Natural killer cell (primary cell): ENCODE measurements around the gene FBXL15. TPM values are rescaled to one million over a fixed set of nuclear protein-coding genes. Genes with fewer than 3 reads are reported as not detected.

Experiments
- ATAC-seq, 3 donors: fragments of 150-1000 bp in 2 of 3; fragments of 200-7000 bp in 1 of 3; cut with Tn5 transposase; 1 replicate in 1 of 3; 2 replicates in 2 of 3; pipeline ENCODE4 v1.10.0; 2021; ENCODE audit warnings: mild to moderate bottlenecking in 2 of 3, moderate library complexity in 2 of 3
- DNase-seq, 2 donors: peaks; one replicate each; pipeline versions ENCODE4 v3.0.0 to v3.0.0-alpha.2; 2013 to 2021; ENCODE audit warnings: mixed read lengths in 1 of 2
- H3K27ac ChIP-seq: one replicate; pipeline ENCODE4 v1.5.1; 2013; ENCODE audit warnings: mild to moderate bottlenecking, low read length
- H3K27me3 ChIP-seq: one replicate; pipeline ENCODE4 v1.6.1; 2013; ENCODE audit warnings: low read length; ENCODE audit not compliant: control insufficient read depth, insufficient read depth
- H3K36me3 ChIP-seq: one replicate; pipeline ENCODE4 v1.6.1; 2013; ENCODE audit warnings: low read length; ENCODE audit not compliant: control insufficient read depth, insufficient read depth
- H3K4me1 ChIP-seq: one replicate; pipeline ENCODE4 v1.6.1; 2013; ENCODE audit warnings: low read length; ENCODE audit not compliant: control insufficient read depth, insufficient read depth
- H3K4me3 ChIP-seq: one replicate; pipeline ENCODE4 v1.5.1; 2013; ENCODE audit warnings: low read length
- H3K9me3 ChIP-seq: one replicate; pipeline ENCODE4 v1.6.1; 2013; ENCODE audit warnings: low read length; ENCODE audit not compliant: control insufficient read depth, insufficient read depth
- H3K27ac Mint-ChIP-seq, 2 donors: one replicate each; pipeline ENCODE4 v1.8.0; 2022; ENCODE audit warnings: mild to moderate bottlenecking in 2 of 2, mixed read lengths in 2 of 2, moderate library complexity in 1 of 2
- H3K27me3 Mint-ChIP-seq, 2 donors: one replicate each; pipeline ENCODE4 v1.8.0; 2022; ENCODE audit warnings: low read depth in 2 of 2, mixed read lengths in 2 of 2
- H3K36me3 Mint-ChIP-seq: one replicate; pipeline ENCODE4 v1.8.0; 2022; ENCODE audit warnings: mixed read lengths
- H3K4me1 Mint-ChIP-seq, 2 donors: one replicate each; pipeline ENCODE4 v1.8.0; 2022; ENCODE audit warnings: mixed read lengths in 2 of 2
- H3K4me3 Mint-ChIP-seq: one replicate; pipeline ENCODE4 v1.8.0; 2022; ENCODE audit warnings: mild to moderate bottlenecking, moderate library complexity, mixed read lengths
- H3K9me3 Mint-ChIP-seq, 2 donors: one replicate each; pipeline ENCODE4 v1.8.0; 2022; ENCODE audit warnings: mixed read lengths in 2 of 2
- CTCF ChIP-seq: fragments of 200-600 bp; IDR thresholded peaks from one replicate; pipeline ENCODE4 v1.8.0; 2022; ENCODE audit warnings: antibody characterized with exemption
- WGBS: methylation state at CpG from one replicate; pipeline ENCODE4 v1.1.7; 2013; ENCODE audit warnings: missing lambda C conversion rate; ENCODE audit not compliant: insufficient coverage; 5-methylcytosine and 5-hydroxymethylcytosine counted together
- intact Hi-C: fragments of 100-400 bp; cut with micrococcal nuclease; formaldehyde crosslinking; loops from one replicate; pipeline ENCODE4 v1.14.2; 2022
- total RNA-seq, 4 donors: library from RNA; stranded (reverse); fragments of 120-200 nt in 1 of 4; gene quantifications; one replicate each; pipeline versions ENCODE4 v1.2.3 to v1.2.4, GENCODE V29; 2013 to 2022

The FBXL15 gene
- total RNA-seq, 3 donors from 2014 or later (not counting 1 experiment from before 2014, with no cell fraction given): 15.2 to 17.4 (median 15.5) TPM

GRCh38 chr10:102465466-102465865 is 44.8 kb downstream of the FBXL15 start:
- ATAC-seq: no peak
- H3K4me3 ChIP-seq: no peak overlapping the region
- no peak overlapping the region for H3K27ac ChIP-seq
- peaks cover 0 to 2% of the 10 kb centered on the region in 2 donors for H3K27me3 Mint-ChIP-seq
- H3K4me3 Mint-ChIP-seq: no peak overlapping the region
- H3K27ac Mint-ChIP-seq: no peak overlapping the region
- 88% methylated on average over 3 of the region's 3 CpGs for WGBS
- peaks cover 21 to 32% of the 10 kb centered on the region in 2 donors for H3K4me1 Mint-ChIP-seq
- TF ChIP-seq CTCF: no peak
- no peaks in the 10 kb centered on the region for H3K9me3 ChIP-seq
- no peaks in the 10 kb centered on the region for H3K9me3 Mint-ChIP-seq
- no peaks in the 10 kb centered on the region for H3K36me3 ChIP-seq
- no peak for DNase-seq
- no peaks in the 10 kb centered on the region for H3K36me3 Mint-ChIP-seq
- peaks cover 15% of the 10 kb centered on the region for H3K4me1 ChIP-seq
- H3K27me3 ChIP-seq: no peaks in the 10 kb centered on the region
- intact Hi-C loops: no loop called here

- no peaks in the 10 kb centered on the region for H3K4me1 ChIP-seq
- Mint-ChIP-seq H3K36me3 (no peaks in the 10 kb centered on the region), H3K27me3 (peaks cover 0 to 2% of the 10 kb centered on the region in 2 donors), H3K4me1 (peaks cover 7 to 14% of the 10 kb centered on the region in 2 donors), H3K27ac (no peak overlapping the region), H3K9me3 (no peaks in the 10 kb centered on the region), H3K4me3 (no peak overlapping the region)
- DNase-seq: no peak
- H3K4me3 ChIP-seq: no peak overlapping the region
- no peaks in the 10 kb centered on the region for H3K36me3 ChIP-seq
- no peak for ATAC-seq
- no peak for TF ChIP-seq CTCF
- H3K9me3 ChIP-seq: no peaks in the 10 kb centered on the region
- intact Hi-C loops: no loop called here
- H3K27ac ChIP-seq: no peak overlapping the region
- H3K27me3 ChIP-seq: no peaks in the 10 kb centered on the region
- 83% methylated on average over 6 of the region's 6 CpGs for WGBS
Observed at GRCh38 chr10:102467318-102467717, 46.7 kb downstream of the FBXL15 start.

GRCh38 chr10:102467971-102468438 is 47.4 kb downstream of the FBXL15 start:
- no peak for TF ChIP-seq CTCF
- DNase-seq: no peak
- no peak overlapping the region for H3K27ac Mint-ChIP-seq
- peaks cover under 1% of the 10 kb centered on the region for H3K4me1 ChIP-seq
- no peak overlapping the region for H3K27ac ChIP-seq
- peaks cover 0 to 2% of the 10 kb centered on the region in 2 donors for H3K27me3 Mint-ChIP-seq
- intact Hi-C loops: no loop called here
- ATAC-seq: no peak
- H3K4me1 Mint-ChIP-seq: peaks cover under 1 to 8% of the 10 kb centered on the region in 2 donors
- H3K4me3 ChIP-seq: no peak overlapping the region
- no peaks in the 10 kb centered on the region for H3K27me3 ChIP-seq
- H3K9me3 ChIP-seq: no peaks in the 10 kb centered on the region
- no peaks in the 10 kb centered on the region for H3K36me3 ChIP-seq
- no peaks in the 10 kb centered on the region for H3K9me3 Mint-ChIP-seq
- H3K4me3 Mint-ChIP-seq: no peak overlapping the region
- H3K36me3 Mint-ChIP-seq: no peaks in the 10 kb centered on the region
- 80% methylated on average over 6 of the region's 6 CpGs for WGBS

- ATAC-seq: no peak
- Histone ChIP-seq H3K9me3 (no peaks in the 10 kb centered on the region), H3K27ac (no peak overlapping the region), H3K4me1 (peaks cover 7% of the 10 kb centered on the region), H3K36me3 (no peaks in the 10 kb centered on the region), H3K27me3 (no peaks in the 10 kb centered on the region), H3K4me3 (no peak overlapping the region)
- TF ChIP-seq CTCF: no peak
- intact Hi-C loops: no loop called here
- H3K4me1 Mint-ChIP-seq: peaks cover 0 to 15% of the 10 kb centered on the region in 2 donors
- no peaks in the 10 kb centered on the region for H3K27me3 Mint-ChIP-seq
- no peak overlapping the region for H3K27ac Mint-ChIP-seq
- DNase-seq: no peak
- no peaks in the 10 kb centered on the region for H3K9me3 Mint-ChIP-seq
- no peaks in the 10 kb centered on the region for H3K36me3 Mint-ChIP-seq
- WGBS: 93% methylated on average over 9 of the region's 9 CpGs
- H3K4me3 Mint-ChIP-seq: no peak overlapping the region
Observed at GRCh38 chr10:102468683-102469082, 48.0 kb downstream of the FBXL15 start.
